Adrenal gland (tissue), 12 donors: Measurements from ENCODE around the gene JAK3. TPM values are rescaled to one million over a fixed set of nuclear protein-coding genes. Genes with fewer than 3 reads are reported as not detected.
A peak's percentile ranks its signal among the peaks of the same experiment; 100 is the strongest.

ENCODE experiments used
- DNase-seq, 7 donors: peaks; one replicate each; pipeline ENCODE4 v3.0.0-alpha.2; 2019 to 2020
- H3K27ac ChIP-seq, 5 donors: fragments of 200-600 bp; sonication (generic) in 4 of 5; 1 replicate in 3 of 5; 2 replicates in 2 of 5; pipeline versions ENCODE4 v1.5.1 to v1.8.0; 2016 to 2020; ENCODE audit warnings: mild to moderate bottlenecking in 1 of 5
- H3K27me3 ChIP-seq: fragments of 200-600 bp; 2 replicates; pipeline ENCODE4 v1.8.0; 2021
- H3K36me3 ChIP-seq, 2 donors: fragments of 200-600 bp; replicated peaks in 1 of 2; 1 replicate in 1 of 2; 2 replicates in 1 of 2; pipeline versions ENCODE4 v1.5.1 to v1.8.0; 2018 to 2022
- H3K4me1 ChIP-seq, 2 donors: fragments of 200-600 bp; replicated peaks in 1 of 2; 1 replicate in 1 of 2; 2 replicates in 1 of 2; pipeline versions ENCODE4 v1.5.1 to v1.8.0; 2018 to 2021
- H3K4me3 ChIP-seq, 4 donors: fragments of 200-600 bp; sonication (generic) in 3 of 4; one replicate each; pipeline ENCODE4 v1.5.1; 2016 to 2018
- H3K9me3 ChIP-seq, 3 donors: fragments of 200-600 bp; sonication (generic) in 1 of 3; replicated peaks in 1 of 3; 1 replicate in 2 of 3; 2 replicates in 1 of 3; pipeline versions ENCODE4 v1.5.1 to v1.8.0; 2016 to 2021
- POLR2A ChIP-seq, 2 donors: fragments of 450-650 bp; IDR thresholded peaks; one replicate each; pipeline ENCODE4 v1.6.1; 2017; ENCODE audit warnings: antibody characterized with exemption in 2 of 2, mild to moderate bottlenecking in 2 of 2, moderate library complexity in 1 of 2
- WGBS, 4 donors: extraction: QIAGEN DNeasy Blood & Tissue Kit in 2 of 4; methylation state at CpG; one replicate each; pipeline versions ENCODE4 v1.1.5 to v1.1.7; 2013 to 2017; 5-methylcytosine and 5-hydroxymethylcytosine counted together
- intact Hi-C, 2 donors: fragments of 100-400 bp; cut with DNase I; formaldehyde crosslinking; loops; one replicate each; pipeline versions ENCODE4 v1.14.1 to v1.15.0; 2022 to 2023
- polyA plus RNA-seq, 3 donors: library from polyadenylated mRNA; stranded (reverse); fragments of 200-250 nt in 2 of 3; fragments of 350-450 nt in 1 of 3; fragmentation: Illumina TruSeq in 1 of 3; extraction: RNeasy Lipid Tissue Mini Kit (QIAGEN cat#74804) in 1 of 3; gene quantifications; one replicate each; pipeline ENCODE4 v1.2.3, GENCODE V29; 2013 to 2014
- total RNA-seq, 9 donors: library from RNA; depleted of rRNA in 4 of 9; stranded (reverse); fragments of >200 nt in 4 of 9; fragments of 120-200 nt in 1 of 9; fragmentation: NEBNext Ultra II Directional in 1 of 9; extraction: Animal tissue kit (Norgen Biotek cat#: 25700) in 1 of 9; gene quantifications; one replicate each; pipeline versions ENCODE4 v1.1.0 to v1.2.4, GENCODE V29; 2013 to 2023
- TF ChIP-seq, protein P1 (sequence below), 6 experiments: fragments of 450-650 bp in 4 of 6; fragments of 200-600 bp in 2 of 6; sonication (generic) in 1 of 6; IDR thresholded peaks; 1 replicate in 5 of 6; 2 replicates in 1 of 6; pipeline versions ENCODE4 v1.5.1 to v1.8.0; 2016 to 2021; ENCODE audit warnings: antibody characterized with exemption in 6 of 6, mild to moderate bottlenecking in 2 of 6, moderate library complexity in 1 of 6
- donor health status: healthy with polysubstance abuse.
- donor health status: Bipolar disorder and iron deficiency.
- donor health status: DM: yes; HTN: yes; CAD: no.
- donor health status: DM: no; HTN: no; CAD: no.
- donor health status: DM: no; HTN: no; CAD: no.
- donor health status: DM: yes; HTN: yes; CAD: no.

JAK3 gene
- total and polyA plus RNA-seq, 12 donors = 1.8 to 15.5 (median 7.9) TPM

DNA sequence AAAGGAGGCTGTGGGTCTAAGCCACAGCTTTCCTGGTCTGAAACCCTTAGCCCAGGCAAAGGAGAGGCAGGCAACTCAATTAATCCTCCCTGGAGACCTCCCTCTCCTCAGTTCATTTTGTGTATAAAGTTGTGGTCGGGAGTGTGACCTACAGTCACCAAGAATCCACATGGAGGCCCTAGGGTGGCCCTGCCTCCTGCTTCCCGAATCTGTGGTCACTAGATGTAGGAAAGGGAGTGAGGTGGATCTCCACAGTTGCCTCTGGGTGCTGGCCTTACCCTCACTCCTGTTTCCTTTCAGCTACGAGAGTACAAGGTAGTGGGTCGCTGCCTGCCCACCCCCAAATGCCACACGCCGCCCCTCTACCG is 13.2 kb upstream of the JAK3 start:
- peaks cover 0 to 36% of the 10 kb centered on the region in 2 donors for H3K36me3 ChIP-seq
- TF ChIP-seq, protein P1, sequence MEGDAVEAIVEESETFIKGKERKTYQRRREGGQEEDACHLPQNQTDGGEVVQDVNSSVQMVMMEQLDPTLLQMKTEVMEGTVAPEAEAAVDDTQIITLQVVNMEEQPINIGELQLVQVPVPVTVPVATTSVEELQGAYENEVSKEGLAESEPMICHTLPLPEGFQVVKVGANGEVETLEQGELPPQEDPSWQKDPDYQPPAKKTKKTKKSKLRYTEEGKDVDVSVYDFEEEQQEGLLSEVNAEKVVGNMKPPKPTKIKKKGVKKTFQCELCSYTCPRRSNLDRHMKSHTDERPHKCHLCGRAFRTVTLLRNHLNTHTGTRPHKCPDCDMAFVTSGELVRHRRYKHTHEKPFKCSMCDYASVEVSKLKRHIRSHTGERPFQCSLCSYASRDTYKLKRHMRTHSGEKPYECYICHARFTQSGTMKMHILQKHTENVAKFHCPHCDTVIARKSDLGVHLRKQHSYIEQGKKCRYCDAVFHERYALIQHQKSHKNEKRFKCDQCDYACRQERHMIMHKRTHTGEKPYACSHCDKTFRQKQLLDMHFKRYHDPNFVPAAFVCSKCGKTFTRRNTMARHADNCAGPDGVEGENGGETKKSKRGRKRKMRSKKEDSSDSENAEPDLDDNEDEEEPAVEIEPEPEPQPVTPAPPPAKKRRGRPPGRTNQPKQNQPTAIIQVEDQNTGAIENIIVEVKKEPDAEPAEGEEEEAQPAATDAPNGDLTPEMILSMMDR (IDR thresholded peaks at IDR 0.05) = no peak
- H3K9me3 ChIP-seq = no peaks in the 10 kb centered on the region
- WGBS, 4 donors = 23 to 48% (median 33%) methylated on average over 5 to 7 of the region's 7 CpGs; no CpG with 5 or more reads in 1 of the 4 donors
- H3K4me3 ChIP-seq = peak overlapping the region in 1 of 4 donors; percentile 76
- no peak for DNase-seq
- no peaks in the 10 kb centered on the region for H3K27me3 ChIP-seq
- peak overlapping the region in 3 of 5 donors; percentile 31 to 91 (median 88) for H3K27ac ChIP-seq
- peaks cover 8 to 23% of the 10 kb centered on the region in 2 donors for H3K4me1 ChIP-seq
- intact Hi-C loops = loop anchor here in 1 of 2 donors (5.0 kb wide), 1 partner anchor 71 kb away; the partner anchor contains the start of gene CCDC124

DNA sequence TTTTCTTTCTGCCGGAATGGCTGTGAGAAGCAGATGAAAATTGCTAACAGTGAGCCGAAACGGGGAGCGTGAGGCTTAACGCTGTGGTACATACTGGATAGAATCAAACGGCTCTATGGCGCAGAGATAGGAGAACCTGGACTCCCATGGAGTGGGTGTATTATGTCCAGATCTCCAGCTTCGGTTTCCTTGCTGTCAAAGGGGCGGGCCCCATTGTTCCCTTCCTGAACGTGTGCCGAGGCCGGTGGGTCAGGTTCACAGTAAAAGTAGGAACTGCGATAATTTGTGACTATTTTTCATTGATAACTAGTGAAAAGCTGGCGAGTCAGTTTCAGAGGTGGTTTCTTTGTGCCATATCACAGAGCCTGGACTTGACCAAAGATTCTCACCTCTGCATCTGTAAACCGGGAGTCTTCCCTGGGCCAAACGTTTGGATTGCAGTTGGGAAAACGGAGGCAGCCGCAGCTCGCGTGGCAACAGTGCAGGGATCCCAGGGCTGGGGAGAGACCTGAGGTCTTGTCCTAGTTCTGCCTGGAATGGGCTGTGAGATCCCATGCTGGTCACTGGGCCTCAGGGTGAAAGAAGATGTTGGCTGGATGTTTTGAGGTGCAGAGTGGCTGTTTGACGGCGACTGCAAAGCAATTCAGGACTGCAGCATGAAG is 12.7 kb upstream of the JAK3 start:
- no peaks in the 10 kb centered on the region for H3K27me3 ChIP-seq
- DNase-seq = peak in 1 of 7 donors; percentile 34
- H3K36me3 ChIP-seq = peaks cover 0 to 36% of the 10 kb centered on the region in 2 donors
- peaks cover 8 to 23% of the 10 kb centered on the region in 2 donors for H3K4me1 ChIP-seq
- H3K4me3 ChIP-seq = peak overlapping the region; percentile 38 to 95 (median 78)
- H3K9me3 ChIP-seq = no peaks in the 10 kb centered on the region
- TF ChIP-seq, protein P1 (IDR thresholded peaks at IDR 0.05) = no peak
- TF ChIP-seq POLR2A (IDR thresholded peaks at IDR 0.05) = no peak
- intact Hi-C loops = loop anchor here in 1 of 2 donors (5.0 kb wide), 1 partner anchor 72 kb away; the partner anchor contains the start of gene CCDC124
- H3K27ac ChIP-seq = peak overlapping the region; percentile 52 to 91 (median 77)
- WGBS, 4 donors = 1% methylated on average over 22 of the region's 22 CpGs

DNA sequence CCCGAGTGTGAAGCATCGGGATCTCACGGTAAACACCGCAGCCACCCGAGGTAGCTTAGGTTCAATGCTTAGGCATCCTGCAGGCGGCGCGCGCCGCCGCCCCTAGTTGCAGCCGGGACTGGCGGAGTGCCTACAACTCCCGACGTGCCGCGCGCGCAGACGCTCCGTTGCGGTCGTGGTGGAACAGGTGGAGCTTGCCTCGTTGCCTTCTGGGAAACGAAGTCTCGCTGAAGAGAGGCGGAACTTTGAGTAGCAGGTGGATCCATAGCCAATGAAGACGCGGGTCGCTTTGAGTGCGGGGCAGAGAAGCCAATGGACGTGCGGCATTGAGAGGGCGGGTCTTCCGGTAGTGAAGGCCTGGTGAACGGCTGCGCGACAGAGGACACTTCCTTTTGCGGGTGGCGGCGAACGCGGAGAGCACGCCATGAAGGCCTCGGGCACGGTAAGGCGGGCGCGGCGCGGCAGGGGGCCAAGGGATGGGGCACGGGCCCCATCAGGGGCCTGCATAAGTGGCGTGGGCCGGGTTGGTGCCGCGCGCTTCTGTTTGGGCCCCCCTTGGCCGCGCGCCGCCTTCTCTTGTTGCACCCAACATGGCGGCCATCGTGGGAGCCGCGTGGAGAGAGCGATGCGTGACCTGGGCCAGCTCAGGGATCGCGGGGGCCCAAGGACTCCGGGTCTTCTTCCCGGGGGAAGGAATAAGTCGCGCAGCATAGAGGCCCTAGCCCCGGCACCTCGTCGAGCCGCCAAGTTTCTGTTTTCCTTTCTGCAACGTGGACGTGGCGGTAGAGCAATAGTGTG is 11.9 kb upstream of the JAK3 start, which contains the start of gene RPL18A:
Gene RPL18A (plus strand): TSS at position 378 of the 798 bp plus-strand sequence. CDS start 47 bp downstream, at position 425.
- H3K9me3 ChIP-seq = no peaks in the 10 kb centered on the region
- DNase-seq = peak; percentile 98 to 100 (median 99)
- H3K27me3 ChIP-seq = no peaks in the 10 kb centered on the region
- peaks cover 8 to 23% of the 10 kb centered on the region in 2 donors for H3K4me1 ChIP-seq
- 0% methylated on average over 23 to 80 of the region's 80 CpGs for WGBS, 4 donors
- H3K36me3 ChIP-seq = peaks cover 0 to 35% of the 10 kb centered on the region in 2 donors
- intact Hi-C loops = loop anchor here (2.0 to 10.0 kb wide), 3 partner anchors 73 to 75 kb away; partner anchors contain the start of gene CCDC124 (in 2 of the 2)
- H3K27ac ChIP-seq = peak within 1 kb of the TSS; percentile 52 to 91 (median 77)
- TF ChIP-seq, protein P1 (IDR thresholded peaks at IDR 0.05) = peak; percentile 68 to 91 (median 86)
- TF ChIP-seq POLR2A (IDR thresholded peaks at IDR 0.05) = peak; percentile 90 to 92
- peak within 1 kb of the TSS; percentile 38 to 95 (median 78) for H3K4me3 ChIP-seq
